Neuronal stem cell (in vitro differentiated cells): ENCODE data around the gene CASKIN2.

Experiments used
- DNase-seq: peaks from one replicate; pipeline ENCODE4 v3.0.0-alpha.2; 2013; ENCODE audit warnings: low spot score
- H2AFZ ChIP-seq: one replicate; pipeline ENCODE4 v1.6.1; 2013; ENCODE audit warnings: mild to moderate bottlenecking, low read length, inconsistent platforms
- H2AK5ac ChIP-seq: 2 replicates; pipeline ENCODE4 v1.6.1; 2013; ENCODE audit warnings: low read depth, mild to moderate bottlenecking, inconsistent platforms, low read length, moderate library complexity, mixed read lengths
- H2BK120ac ChIP-seq: 2 replicates; pipeline ENCODE4 v1.6.1; 2013; ENCODE audit warnings: low read depth, mild to moderate bottlenecking, inconsistent platforms, low read length, moderate library complexity, mixed read lengths
- H2BK12ac ChIP-seq: one replicate; pipeline ENCODE4 v1.6.1; 2013; ENCODE audit warnings: low read length, inconsistent platforms
- H2BK15ac ChIP-seq: 2 replicates; pipeline ENCODE4 v1.6.1; 2013; ENCODE audit warnings: mild to moderate bottlenecking, low read length, inconsistent platforms, mixed read lengths
- H2BK5ac ChIP-seq: one replicate; pipeline ENCODE4 v1.6.1; 2013; ENCODE audit warnings: inconsistent platforms, mild to moderate bottlenecking, low read length, moderate library complexity
- H3K14ac ChIP-seq: one replicate; pipeline ENCODE4 v1.6.1; 2013; ENCODE audit warnings: low read length, inconsistent platforms
- H3K18ac ChIP-seq: 2 replicates; pipeline ENCODE4 v1.6.1; 2013; ENCODE audit warnings: low read length, inconsistent platforms
- H3K23ac ChIP-seq: 2 replicates; pipeline ENCODE4 v1.6.1; 2013; ENCODE audit warnings: low read depth, mild to moderate bottlenecking, mixed read lengths, low read length, inconsistent platforms; ENCODE audit not compliant: poor library complexity
- H3K27ac ChIP-seq: replicated peaks from 3 replicates; pipeline ENCODE4 v1.5.1; 2013; ENCODE audit warnings: low read length, inconsistent platforms
- H3K27me3 ChIP-seq, 3 experiments: 2 replicates each; pipeline ENCODE4 v1.6.1; 2013; ENCODE audit warnings: low read length in 3 of 3, mild to moderate bottlenecking in 2 of 3, inconsistent platforms in 1 of 3, low read depth in 1 of 3, mixed read lengths in 1 of 3, moderate library complexity in 1 of 3; ENCODE audit not compliant: control insufficient read depth in 3 of 3, insufficient read depth in 3 of 3
- H3K36me3 ChIP-seq, 2 donors: replicated peaks in 1 of 2; 2 replicates each; pipeline ENCODE4 v1.6.1; 2013; ENCODE audit warnings: low read length in 2 of 2; ENCODE audit not compliant: control insufficient read depth in 2 of 2, insufficient read depth in 2 of 2
- H3K4ac ChIP-seq: 2 replicates; pipeline ENCODE4 v1.6.1; 2013; ENCODE audit warnings: inconsistent platforms, mild to moderate bottlenecking, low read length, moderate library complexity
- H3K4me1 ChIP-seq, 2 donors: 1 replicate in 1 of 2; 2 replicates in 1 of 2; pipeline ENCODE4 v1.6.1; 2013; ENCODE audit warnings: low read length in 2 of 2, low read depth in 1 of 2; ENCODE audit not compliant: control insufficient read depth in 2 of 2, insufficient read depth in 1 of 2
- H3K4me2 ChIP-seq: one replicate; pipeline ENCODE4 v1.6.1; 2013; ENCODE audit warnings: mild to moderate bottlenecking, low read length, inconsistent platforms; ENCODE audit not compliant: insufficient read depth, poor library complexity, severe bottlenecking
- H3K4me3 ChIP-seq, 2 donors: 2 replicates each; pipeline ENCODE4 v1.5.1; 2013; ENCODE audit warnings: low read length in 2 of 2, mild to moderate bottlenecking in 2 of 2, inconsistent platforms in 1 of 2, moderate library complexity in 1 of 2
- H3K79me1 ChIP-seq: one replicate; pipeline ENCODE4 v1.6.1; 2013; ENCODE audit warnings: low read depth, mild to moderate bottlenecking, inconsistent platforms, low read length, moderate library complexity
- H3K9ac ChIP-seq: one replicate; pipeline ENCODE4 v1.6.1; 2013; ENCODE audit warnings: mild to moderate bottlenecking, low read depth, low read length, inconsistent platforms; ENCODE audit not compliant: poor library complexity
- H3K9me3 ChIP-seq, 2 donors: replicated peaks in 1 of 2; 2 replicates each; pipeline versions ENCODE3 to v1.6.1; 2013; ENCODE audit warnings: low read length in 2 of 2, mild to moderate bottlenecking in 2 of 2, inconsistent platforms in 1 of 2, low read depth in 1 of 2, mixed read lengths in 1 of 2, moderate library complexity in 1 of 2; ENCODE audit not compliant: control insufficient read depth in 2 of 2, insufficient read depth in 1 of 2
- H4K8ac ChIP-seq: one replicate; pipeline ENCODE4 v1.6.1; 2013; ENCODE audit warnings: low read depth, mild to moderate bottlenecking, inconsistent platforms, low read length, moderate library complexity
- H4K91ac ChIP-seq: one replicate; pipeline ENCODE4 v1.6.1; 2013; ENCODE audit warnings: low read length, low read depth, mild to moderate bottlenecking, inconsistent platforms; ENCODE audit not compliant: poor library complexity
- WGBS, 2 donors: extraction: QIAGEN DNeasy Blood & Tissue Kit; methylation state at CpG; one replicate each; pipeline ENCODE4 v1.1.7; 2013; ENCODE audit warnings: missing lambda C conversion rate in 2 of 2, mixed read lengths in 1 of 2; ENCODE audit not compliant: insufficient read length in 2 of 2, insufficient replicate concordance in 1 of 2; ENCODE audit errors: extremely low coverage in 2 of 2; 5-methylcytosine and 5-hydroxymethylcytosine counted together

The CASKIN2 gene

DNA sequence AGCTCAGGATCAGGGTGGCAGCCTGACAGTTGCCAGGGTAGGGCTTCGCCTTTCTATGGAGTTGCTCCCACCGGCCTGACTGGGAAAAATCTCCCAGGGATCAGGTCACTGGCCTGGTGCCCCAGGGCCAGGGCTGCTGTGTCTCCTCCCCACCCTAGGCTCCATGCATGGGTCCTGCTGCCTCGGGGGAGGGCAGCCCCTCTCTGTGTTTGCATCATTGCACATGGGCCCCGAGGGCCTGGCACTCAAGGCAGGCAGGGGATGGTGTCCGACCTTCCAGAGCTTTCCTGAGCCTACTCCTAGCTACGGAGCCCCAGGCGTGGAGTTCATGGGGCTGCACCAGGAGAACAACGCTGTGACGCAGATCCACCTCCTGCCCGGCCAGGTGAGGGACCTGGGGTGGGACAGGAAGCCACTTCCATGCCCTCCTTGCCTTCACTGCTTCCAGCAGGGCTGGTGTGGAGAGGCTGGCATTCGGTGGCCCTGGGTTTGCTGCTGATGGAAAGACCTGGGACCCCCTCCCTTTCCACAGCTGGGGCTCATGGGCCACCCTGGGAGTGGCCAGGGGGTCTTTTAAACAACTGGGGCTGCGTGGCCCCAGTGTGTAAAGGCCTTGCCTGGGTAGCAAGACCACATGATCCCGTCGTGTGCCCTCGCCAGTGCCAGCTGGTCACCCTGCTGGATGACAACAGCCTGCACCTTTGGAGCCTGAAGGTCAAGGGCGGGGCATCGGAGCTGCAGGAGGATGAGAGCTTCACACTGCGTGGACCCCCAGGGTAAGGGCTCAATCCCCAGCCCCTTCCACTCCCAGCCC lies 42.7 kb upstream of the CASKIN2 start:
- Histone ChIP-seq H3K9ac (no peak overlapping the region), H3K4me1 (peaks cover 2 to 9% of the 10 kb centered on the region in 2 donors), H3K79me1 (peaks cover 5% of the 10 kb centered on the region), H3K4me2 (no peak overlapping the region), H3K27ac (no peak overlapping the region), H3K4ac (peak overlapping the region; percentile 3), H3K36me3 (no peaks in the 10 kb centered on the region), H3K27me3 (no peaks in the 10 kb centered on the region), H2AFZ (no peak overlapping the region), H3K9me3 (no peaks in the 10 kb centered on the region), H4K91ac (no peak overlapping the region), H2BK120ac (no peak overlapping the region), H3K4me3 (no peak overlapping the region), H2BK12ac (peak overlapping the region; percentile 22), H4K8ac (no peak overlapping the region), H2AK5ac (peak overlapping the region; percentile 92), H3K18ac (peak overlapping the region; percentile 48), H2BK5ac (no peak overlapping the region), H3K14ac (peak overlapping the region; percentile 82), H2BK15ac (no peak overlapping the region), H3K23ac (peak overlapping the region; percentile 65)
- WGBS, 2 donors, result no CpG with 5 or more reads among the region's 18 CpGs
- no peak for DNase-seq

DNA sequence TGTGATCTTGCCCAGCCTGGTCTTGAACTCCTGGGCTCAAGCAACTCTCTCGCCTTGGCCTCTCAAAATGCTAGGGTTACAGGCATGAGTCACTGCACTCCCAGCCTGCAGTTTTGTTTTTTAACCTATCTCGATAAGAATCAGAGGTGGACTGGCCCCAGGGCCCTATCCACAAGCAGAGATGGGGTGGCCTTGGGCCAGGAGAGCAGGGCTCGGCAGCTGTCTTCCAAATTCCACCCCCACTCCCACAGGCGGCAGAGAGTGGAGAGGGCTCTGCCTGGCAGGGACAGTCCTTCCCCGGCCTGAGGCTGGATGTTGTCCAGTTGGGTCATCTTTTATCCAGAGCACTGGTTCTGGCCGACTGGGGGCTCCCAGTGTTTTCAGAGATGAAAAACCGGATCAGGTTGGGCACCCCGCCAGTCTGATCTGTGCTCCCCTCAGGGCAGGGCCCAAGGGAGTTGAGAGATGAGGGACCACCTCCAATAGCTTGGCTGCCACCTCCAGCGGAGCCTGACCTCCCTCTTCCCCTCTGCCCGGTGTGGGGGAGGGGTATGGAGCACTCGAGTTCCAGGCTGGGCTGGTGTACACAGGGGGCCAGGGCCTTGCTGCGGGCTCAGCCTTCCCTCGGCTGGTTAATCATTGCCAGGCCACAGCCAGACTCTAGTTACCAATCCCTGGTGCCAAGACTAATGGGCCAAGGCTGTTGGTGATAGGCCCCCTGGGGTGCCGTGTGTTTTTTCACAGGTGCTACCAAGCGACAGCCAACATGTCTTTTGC lies 41.9 kb upstream of the CASKIN2 start:
- no peaks in the 10 kb centered on the region for H3K27me3 ChIP-seq
- H2BK5ac ChIP-seq, result peak overlapping the region; percentile 66
- H3K27ac ChIP-seq, result no peak overlapping the region
- H3K9me3 ChIP-seq, result no peaks in the 10 kb centered on the region
- no peak for DNase-seq
- H3K4me1 ChIP-seq, result peaks cover 5 to 14% of the 10 kb centered on the region in 2 donors
- no peak overlapping the region for H3K4me2 ChIP-seq
- H3K23ac ChIP-seq, result no peak overlapping the region
- no peak overlapping the region for H4K91ac ChIP-seq
- peak overlapping the region; percentile 92 for H2BK15ac ChIP-seq
- H3K18ac ChIP-seq, result peak overlapping the region; percentile 44
- peak overlapping the region; percentile 65 for H4K8ac ChIP-seq
- H2AK5ac ChIP-seq, result peak overlapping the region; percentile 92
- no peak overlapping the region for H2AFZ ChIP-seq
- no CpG with 5 or more reads among the region's 15 CpGs for WGBS, 2 donors
- H3K14ac ChIP-seq, result peak overlapping the region; percentile 82
- H3K4me3 ChIP-seq, result no peak overlapping the region
- peaks cover 5% of the 10 kb centered on the region for H3K79me1 ChIP-seq
- H2BK12ac ChIP-seq, result no peak overlapping the region
- no peak overlapping the region for H3K4ac ChIP-seq
- H3K9ac ChIP-seq, result no peak overlapping the region
- H3K36me3 ChIP-seq, result no peaks in the 10 kb centered on the region
- no peak overlapping the region for H2BK120ac ChIP-seq

DNA sequence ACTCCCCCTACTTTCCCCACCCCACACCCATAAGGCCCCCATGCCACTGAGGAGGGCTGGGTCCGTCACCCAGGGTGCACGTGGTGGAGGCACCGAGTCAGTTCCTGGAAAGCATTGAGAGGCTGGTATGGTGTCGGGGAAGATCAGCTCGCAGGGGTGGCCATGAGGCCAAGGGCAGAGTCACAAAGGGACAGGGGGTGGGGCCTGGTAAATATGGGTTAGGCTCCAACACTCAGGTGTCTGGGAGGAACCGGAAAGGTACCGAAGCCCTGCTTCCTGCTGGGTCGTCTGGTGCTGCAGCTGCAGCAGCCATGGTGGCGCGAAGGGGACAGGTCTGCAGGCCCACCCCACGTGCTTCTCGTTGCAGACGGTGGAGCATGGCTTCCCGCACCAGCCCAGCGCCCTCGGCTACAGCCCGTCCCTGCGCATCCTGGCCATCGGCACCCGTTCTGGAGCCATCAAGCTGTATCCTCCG lies 40.4 kb upstream of the CASKIN2 start:
- Histone ChIP-seq H3K4me2 (no peak overlapping the region), H2AK5ac (no peak overlapping the region), H3K27ac (no peak overlapping the region), H3K27me3 (no peaks in the 10 kb centered on the region), H2BK120ac (peak overlapping the region; percentile 81), H3K4me3 (no peak overlapping the region), H3K4me1 (peaks cover 5 to 18% of the 10 kb centered on the region in 2 donors), H3K14ac (no peak overlapping the region), H3K9ac (peak overlapping the region; percentile 44), H3K23ac (peak overlapping the region; percentile 89), H3K4ac (no peak overlapping the region), H4K91ac (no peak overlapping the region), H4K8ac (no peak overlapping the region), H3K36me3 (no peaks in the 10 kb centered on the region), H2BK15ac (no peak overlapping the region), H2AFZ (peak overlapping the region; percentile 17), H2BK12ac (peak overlapping the region; percentile 8), H3K79me1 (peaks cover 5% of the 10 kb centered on the region), H3K18ac (peak overlapping the region; percentile 48), H2BK5ac (no peak overlapping the region), H3K9me3 (no peaks in the 10 kb centered on the region)
- WGBS, 2 donors, result no CpG with 5 or more reads among the region's 21 CpGs
- no peak for DNase-seq
